ENCODE data around the gene CMTM2.
"Not testable (repeated sequence)": the region's sequence is repeated elsewhere in the genome, so short reads cannot be mapped to it uniquely, and the experiment has no call there.

Gene CMTM2

DNA sequence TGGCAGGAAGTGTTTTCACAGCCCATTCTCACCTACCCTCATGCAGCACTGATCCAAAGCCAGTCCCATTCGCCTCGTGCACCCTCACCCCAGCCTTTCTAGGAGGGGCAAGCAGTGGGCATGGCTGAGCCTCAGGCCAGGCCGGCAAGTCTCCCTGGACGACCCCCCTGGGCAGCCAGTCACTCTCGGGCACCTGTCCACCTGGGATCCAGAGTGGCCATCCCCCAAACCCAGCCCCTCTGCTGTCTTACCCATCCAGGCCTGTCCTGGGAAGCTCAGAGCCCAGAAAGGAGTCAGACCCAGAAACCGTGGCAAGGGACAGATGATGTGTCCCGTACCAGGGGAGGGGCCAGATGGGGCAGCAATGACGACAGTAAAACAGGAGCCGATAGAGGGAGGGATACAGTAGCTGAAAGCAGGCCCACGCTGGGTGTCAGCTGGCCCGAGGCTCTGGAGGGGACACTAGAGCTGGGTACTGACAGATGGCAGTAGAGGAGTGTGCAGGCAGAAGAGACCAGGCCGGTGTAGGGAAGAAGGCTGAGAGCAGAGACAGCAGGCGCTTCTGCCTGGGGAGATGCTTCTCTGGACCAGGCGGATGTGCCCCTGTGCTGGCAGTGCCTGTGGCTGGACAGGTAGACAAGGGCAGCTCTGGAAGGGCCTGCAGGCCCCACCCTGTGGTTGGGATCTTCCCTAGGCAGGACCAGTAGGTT, 31.0 kb downstream of the CMTM2 start:
- DNase-seq = no peak

GRCh38 chr16:66611911-66612310, 32.6 kb downstream of the CMTM2 start:
- not testable (repeated sequence) for DNase-seq

DNA sequence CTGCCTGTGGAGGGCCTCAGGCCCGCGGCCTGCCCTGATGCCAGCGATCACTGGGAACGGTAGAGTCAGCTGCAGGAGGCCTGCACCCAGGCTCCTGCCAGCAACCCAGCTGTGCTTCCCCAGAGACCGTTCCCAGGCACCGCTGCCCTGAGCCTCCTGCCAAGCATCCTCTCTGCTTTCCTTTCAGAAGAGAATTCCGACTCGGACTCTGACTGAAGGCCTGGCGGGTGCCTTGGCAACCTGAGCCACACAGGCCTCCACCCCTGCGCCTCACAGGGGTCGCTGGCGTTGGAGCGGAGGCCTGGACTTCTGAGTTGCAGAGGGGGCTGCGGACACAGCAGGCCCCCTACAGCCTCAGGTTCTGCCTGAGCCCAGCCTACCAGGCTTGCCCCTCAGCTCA, 33.2 kb downstream of the CMTM2 start:
- DNase-seq = no peak

- no peak for DNase-seq
These were observed 35.0 kb downstream of the CMTM2 start for GRCh38 chr16:66614161-66614802.

GRCh38 chr16:66616169-66616568, 36.9 kb downstream of the CMTM2 start:
- no peak for DNase-seq

GRCh38 chr16:66616592-66616991, 37.3 kb downstream of the CMTM2 start:
- DNase-seq = no peak

DNA sequence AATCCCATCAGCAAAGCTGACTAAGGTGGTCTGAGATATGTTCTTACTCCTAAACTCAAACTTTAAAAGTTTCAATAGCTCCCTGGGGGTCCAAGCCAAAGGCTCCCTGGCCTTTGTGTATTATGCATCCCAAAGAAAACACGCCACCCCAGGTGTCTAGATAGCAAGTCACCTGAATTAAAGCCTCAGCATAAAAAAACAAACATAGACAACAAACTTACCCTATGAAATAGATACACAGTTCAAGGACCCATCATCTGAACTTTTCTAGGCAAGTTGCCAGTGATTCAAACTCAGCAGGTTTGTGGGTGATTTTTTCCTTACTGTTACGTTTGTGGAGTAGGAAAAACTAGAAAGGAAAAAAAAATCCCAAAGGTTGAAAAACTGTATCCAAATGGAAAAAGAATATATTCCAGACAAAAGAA, 37.8 kb downstream of the CMTM2 start:
- peak; percentile 21 for DNase-seq

- DNase-seq = peak; percentile 77
These were observed 38.5 kb downstream of the CMTM2 start for GRCh38 chr16:66617728-66618127.

- DNase-seq = no peak
These were observed 39.5 kb downstream of the CMTM2 start for GRCh38 chr16:66618588-66619375.

GRCh38 chr16:66619534-66620428, 40.5 kb downstream of the CMTM2 start:
- DNase-seq = peak; percentile 33

- no peak for DNase-seq
These were observed 41.1 kb downstream of the CMTM2 start for GRCh38 chr16:66620429-66620795.

DNA sequence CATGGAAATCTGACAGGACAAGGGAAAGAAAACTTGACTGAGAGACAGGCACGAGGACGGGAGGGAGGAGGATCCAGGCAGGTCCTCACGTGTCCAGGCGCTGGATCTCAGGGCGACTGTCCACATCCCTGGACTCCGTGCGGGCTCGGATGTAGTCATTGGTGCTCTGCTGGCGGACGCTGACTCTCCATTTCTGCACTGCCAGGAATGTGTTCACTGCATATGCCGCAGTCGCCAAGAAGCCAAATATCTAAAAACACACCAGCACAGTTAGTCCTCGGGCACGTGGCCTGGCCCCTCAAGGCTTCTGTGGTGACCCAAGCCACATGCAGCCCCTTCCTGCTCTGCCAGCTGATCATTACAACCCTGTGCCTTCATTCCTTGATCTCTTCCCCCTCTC, 42.7 kb downstream of the CMTM2 start:
- DNase-seq = no peak

GRCh38 chr16:66622863-66623262, 43.6 kb downstream of the CMTM2 start:
- DNase-seq = peak; percentile 48

GRCh38 chr16:66623755-66624154, 44.5 kb downstream of the CMTM2 start:
- no peak for DNase-seq

- not testable (repeated sequence) for DNase-seq
These were observed 48.5 kb downstream of the CMTM2 start for GRCh38 chr16:66627611-66628378.

GRCh38 chr16:66629856-66630255, 50.6 kb downstream of the CMTM2 start:
- no peak for DNase-seq

GRCh38 chr16:66630561-66631260, 51.4 kb downstream of the CMTM2 start:
- not testable (repeated sequence) for DNase-seq

DNA sequence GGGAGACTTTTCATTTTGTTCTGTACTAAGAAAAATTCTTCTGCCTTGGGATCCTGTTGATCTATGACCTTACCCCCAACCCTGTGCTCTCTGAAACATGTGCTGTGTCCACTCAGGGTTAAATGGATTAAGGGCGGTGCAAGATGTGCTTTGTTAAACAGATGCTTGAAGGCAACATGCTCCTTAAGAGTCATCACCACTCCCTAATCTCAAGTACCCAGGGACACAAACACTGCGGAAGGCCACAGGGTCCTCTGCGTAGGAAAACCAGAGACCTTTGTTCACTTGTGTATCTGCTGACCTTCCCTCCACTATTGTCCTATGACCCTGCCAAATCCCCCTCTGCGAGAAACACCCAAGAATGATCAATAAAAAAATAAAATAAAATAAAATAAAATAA, 52.3 kb downstream of the CMTM2 start:
- not testable (repeated sequence) for DNase-seq

- DNase-seq = no peak
These were observed 55.4 kb downstream of the CMTM2 start for GRCh38 chr16:66634527-66635196.

- no peak for DNase-seq
These were observed 56.1 kb downstream of the CMTM2 start for GRCh38 chr16:66635406-66635805.

DNA sequence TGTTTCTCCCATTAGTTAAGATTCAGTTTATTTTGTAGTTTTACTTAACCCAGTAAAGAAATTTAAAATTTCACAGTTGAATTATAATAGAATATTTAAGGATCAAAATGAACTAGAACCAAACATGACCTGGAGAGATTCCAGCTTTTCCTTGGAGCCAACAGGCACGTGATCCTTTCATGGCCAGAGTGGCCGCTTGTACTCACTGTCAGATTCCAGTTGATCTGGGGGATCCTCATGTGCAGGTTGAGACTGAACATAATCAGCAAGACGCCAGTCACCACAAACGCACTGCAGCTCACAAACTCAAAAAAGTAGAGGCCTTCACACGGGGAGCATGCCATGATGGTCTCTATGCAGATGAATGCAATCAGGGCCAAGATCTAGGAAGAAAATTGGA, 56.9 kb downstream of the CMTM2 start:
- no peak for DNase-seq
